Kidney epithelial cell (primary cell): ENCODE data around the gene SYTL2. TPM values are rescaled to one million over a fixed set of nuclear protein-coding genes. Genes with fewer than 3 reads are reported as not detected.
"Not testable (repeated sequence)": the region's sequence is repeated elsewhere in the genome, so short reads cannot be mapped to it uniquely, and the experiment has no call there.

ENCODE experiments used
- DNase-seq: peaks from one replicate; pipeline ENCODE4 v3.0.0-alpha.2; 2010; ENCODE audit warnings: low read depth
- H3K27me3 ChIP-seq: 2 replicates; pipeline ENCODE4 v1.6.0; 2011; ENCODE audit warnings: low read length; ENCODE audit not compliant: control insufficient read depth, insufficient read depth
- H3K36me3 ChIP-seq: 2 replicates; pipeline ENCODE4 v1.5.1; 2011; ENCODE audit warnings: low read length; ENCODE audit not compliant: control insufficient read depth, insufficient read depth
- H3K4me3 ChIP-seq: 2 replicates; pipeline ENCODE4 v1.5.1; 2011; ENCODE audit warnings: low read depth, mild to moderate bottlenecking, control low read depth, low read length
- CTCF ChIP-seq: IDR thresholded peaks from 2 replicates; pipeline ENCODE4 v1.5.1; 2011; ENCODE audit warnings: mild to moderate bottlenecking, moderate library complexity, low read length, control low read depth, inconsistent platforms; ENCODE audit not compliant: insufficient read depth, poor library complexity, severe bottlenecking
- total RNA-seq: library from RNA; depleted of rRNA; stranded (reverse); fragments of >200 nt; gene quantifications from 2 replicates; pipeline ENCODE4 v1.2.3, GENCODE V29; 2015

Gene SYTL2
- total RNA-seq, 1 donor from 2014 or later, result 7.5 TPM

DNA sequence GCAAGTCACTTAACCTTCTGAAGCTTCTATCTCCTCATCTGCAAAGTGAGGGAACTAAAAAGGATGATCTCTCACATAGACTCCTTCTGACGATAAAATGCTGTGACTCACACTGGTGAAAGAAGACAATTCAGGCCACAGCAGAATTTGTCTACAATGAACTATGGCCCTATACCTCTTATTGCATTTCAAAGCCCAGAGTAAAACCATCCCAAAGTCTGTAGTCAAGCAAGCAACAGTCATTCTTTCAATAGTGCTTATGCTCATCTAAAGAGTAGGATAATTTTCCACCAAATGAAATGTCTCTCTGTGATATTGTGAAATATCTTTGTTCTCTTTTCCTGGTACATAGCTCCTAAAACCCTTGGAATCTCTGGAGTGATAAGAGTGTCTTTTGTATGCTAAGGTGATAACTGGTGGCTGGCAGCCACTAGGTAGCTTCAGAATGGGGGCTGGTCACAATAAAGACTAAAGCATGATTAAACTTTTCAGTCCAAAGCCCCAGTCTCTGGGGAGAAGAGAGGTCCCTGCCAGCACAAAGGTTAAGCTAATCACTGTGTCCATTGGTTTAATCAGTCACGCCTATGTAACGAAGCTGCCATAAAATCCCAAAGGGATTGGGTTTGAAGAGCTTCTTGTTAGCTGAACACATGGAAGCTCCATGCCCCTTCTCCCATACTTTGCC is 30.8 kb downstream of the SYTL2 start:
- DNase-seq, result no peak
- no peaks in the 10 kb centered on the region for H3K27me3 ChIP-seq
- no peak for TF ChIP-seq CTCF
- H3K36me3 ChIP-seq, result no peaks in the 10 kb centered on the region
- no peak overlapping the region for H3K4me3 ChIP-seq

DNA sequence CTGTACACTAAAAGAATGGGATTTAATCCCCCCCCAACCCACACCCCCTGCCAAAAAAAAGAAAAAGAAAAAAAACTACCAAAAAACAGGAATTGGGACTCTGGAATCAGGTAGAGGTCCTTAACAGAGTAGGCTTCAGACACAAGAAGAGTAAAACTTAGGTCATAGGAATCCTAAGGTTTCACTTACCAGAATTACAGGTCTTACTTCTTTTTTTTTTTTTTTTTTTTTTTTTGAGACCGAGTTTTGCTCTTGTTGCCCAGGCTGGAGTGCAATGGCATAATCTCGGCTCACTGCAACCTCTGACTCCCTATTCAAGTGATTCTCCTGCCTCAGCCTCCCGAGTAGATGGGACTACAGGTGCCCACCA is 33.4 kb downstream of the SYTL2 start:
- not testable (repeated sequence) for H3K27me3 ChIP-seq, DNase-seq, H3K4me3 ChIP-seq, H3K36me3 ChIP-seq

- no peak for TF ChIP-seq CTCF
- DNase-seq, result no peak
- Histone ChIP-seq H3K4me3 (no peak overlapping the region), H3K27me3 (no peaks in the 10 kb centered on the region), H3K36me3 (no peaks in the 10 kb centered on the region)
Observed at GRCh38 chr11:85776951-85777602, 33.9 kb downstream of the SYTL2 start.

DNA sequence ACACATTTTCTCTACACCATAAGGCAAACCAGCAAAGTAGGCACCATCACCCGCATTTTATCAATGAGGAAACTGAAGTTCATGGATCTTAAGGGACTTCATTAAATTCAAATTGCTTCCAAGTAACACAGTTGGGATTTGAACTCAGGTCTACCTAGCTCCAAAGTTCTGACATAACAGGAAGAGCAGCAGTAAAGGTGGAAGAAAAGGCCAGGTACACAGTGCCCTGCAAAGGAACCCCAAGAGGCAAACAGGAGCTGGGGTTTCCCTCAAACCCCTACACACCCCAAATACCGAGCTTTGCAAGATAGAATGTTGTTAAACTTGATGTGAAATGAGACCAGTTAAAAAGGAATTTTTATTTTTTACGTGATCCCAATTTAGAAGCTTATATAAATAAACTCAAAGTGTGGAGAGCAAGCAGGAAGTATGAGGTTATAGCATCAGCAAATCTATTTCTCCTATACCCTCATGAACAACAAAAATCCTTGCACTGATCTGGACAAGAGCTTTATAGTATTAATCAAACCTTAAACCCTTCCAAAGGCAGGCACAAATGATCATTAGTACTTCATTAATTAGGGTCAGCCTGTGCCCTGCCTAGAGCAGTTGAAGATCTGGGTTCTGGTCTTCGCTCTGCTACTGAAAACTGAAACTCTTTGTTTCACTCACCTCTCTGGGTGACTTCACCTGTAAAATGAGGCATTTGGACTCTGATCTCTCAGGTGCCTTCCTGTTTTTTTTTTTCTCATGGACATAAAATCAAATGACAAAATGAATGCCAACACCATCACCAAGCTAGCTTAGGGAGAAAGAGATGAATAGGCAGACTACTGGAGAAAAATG is 36.5 kb downstream of the SYTL2 start:
- Histone ChIP-seq H3K36me3 (no peaks in the 10 kb centered on the region), H3K4me3 (no peak overlapping the region), H3K27me3 (no peaks in the 10 kb centered on the region)
- no peak for TF ChIP-seq CTCF
- no peak for DNase-seq

GRCh38 chr11:85772695-85773094 is 38.2 kb downstream of the SYTL2 start:
- H3K27me3 ChIP-seq, result no peaks in the 10 kb centered on the region
- no peak overlapping the region for H3K4me3 ChIP-seq
- H3K36me3 ChIP-seq, result no peaks in the 10 kb centered on the region
- TF ChIP-seq CTCF, result no peak
- DNase-seq, result no peak

- Histone ChIP-seq H3K36me3 (no peaks in the 10 kb centered on the region), H3K4me3 (no peak overlapping the region), H3K27me3 (no peaks in the 10 kb centered on the region)
- DNase-seq, result no peak
- TF ChIP-seq CTCF, result no peak
Observed at GRCh38 chr11:85771568-85771967, 39.4 kb downstream of the SYTL2 start.
